Measurements from ENCODE around the gene MAD1L1.

The MAD1L1 gene

DNA sequence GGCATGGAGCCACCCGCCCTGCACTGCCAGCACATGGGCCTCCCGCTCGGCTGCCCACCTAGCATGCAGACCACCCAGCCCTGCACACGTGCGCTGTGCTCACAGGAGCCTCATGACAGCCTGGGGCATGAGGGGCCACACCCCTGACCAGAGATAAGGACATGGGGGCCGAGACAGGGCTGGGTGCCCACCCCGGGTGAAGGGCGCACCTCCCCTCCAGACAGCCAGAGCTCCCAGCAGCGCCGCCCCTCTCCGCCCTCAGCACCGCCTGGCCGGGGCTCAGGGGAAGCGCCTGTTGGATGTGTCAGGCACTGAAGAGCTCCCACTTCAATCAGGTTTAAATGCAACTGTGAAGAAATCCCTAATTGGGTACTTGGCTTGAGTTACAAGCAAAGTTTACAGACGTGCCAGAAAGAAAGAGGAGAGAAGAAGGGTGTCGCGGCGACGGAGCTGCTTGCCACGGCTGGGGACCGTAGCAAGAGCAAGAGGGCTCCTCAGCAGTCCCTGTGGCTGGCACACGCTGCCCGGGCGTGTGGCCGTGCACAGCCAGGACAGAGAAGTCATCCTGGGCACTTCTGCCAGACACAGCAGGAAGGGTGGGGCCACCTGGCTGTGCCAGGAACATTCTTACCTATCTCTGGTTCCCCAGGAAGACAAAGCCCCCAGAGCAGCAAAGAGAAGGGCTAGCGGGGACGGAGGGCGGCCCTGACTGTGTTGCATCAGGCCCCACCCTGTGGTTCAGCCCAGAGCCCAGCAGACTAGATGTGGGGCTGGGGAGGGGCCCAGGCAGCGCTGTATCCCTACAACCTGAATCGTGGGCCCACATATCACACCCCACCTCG lies 315.3 kb downstream of the MAD1L1 start:
- no peak for DNase-seq

DNA sequence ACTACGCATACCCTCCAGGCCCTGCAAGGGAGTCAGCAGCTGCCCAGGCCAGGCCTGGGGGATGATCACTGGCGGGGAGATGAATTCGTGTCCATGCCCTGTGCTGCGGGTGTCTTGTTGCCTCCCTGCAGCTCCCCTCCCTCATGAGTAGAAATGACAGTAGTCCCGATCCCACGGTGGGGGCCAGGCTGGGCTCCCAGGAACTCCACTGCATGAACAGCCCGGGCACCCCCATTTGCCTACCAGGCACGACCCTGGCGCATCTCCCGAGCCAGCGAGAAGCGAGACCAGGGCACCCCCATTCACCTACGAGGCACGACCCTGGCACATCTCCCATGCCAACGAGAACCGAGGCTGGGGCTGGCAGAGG lies 316.2 kb downstream of the MAD1L1 start:
- no peak for DNase-seq

DNA sequence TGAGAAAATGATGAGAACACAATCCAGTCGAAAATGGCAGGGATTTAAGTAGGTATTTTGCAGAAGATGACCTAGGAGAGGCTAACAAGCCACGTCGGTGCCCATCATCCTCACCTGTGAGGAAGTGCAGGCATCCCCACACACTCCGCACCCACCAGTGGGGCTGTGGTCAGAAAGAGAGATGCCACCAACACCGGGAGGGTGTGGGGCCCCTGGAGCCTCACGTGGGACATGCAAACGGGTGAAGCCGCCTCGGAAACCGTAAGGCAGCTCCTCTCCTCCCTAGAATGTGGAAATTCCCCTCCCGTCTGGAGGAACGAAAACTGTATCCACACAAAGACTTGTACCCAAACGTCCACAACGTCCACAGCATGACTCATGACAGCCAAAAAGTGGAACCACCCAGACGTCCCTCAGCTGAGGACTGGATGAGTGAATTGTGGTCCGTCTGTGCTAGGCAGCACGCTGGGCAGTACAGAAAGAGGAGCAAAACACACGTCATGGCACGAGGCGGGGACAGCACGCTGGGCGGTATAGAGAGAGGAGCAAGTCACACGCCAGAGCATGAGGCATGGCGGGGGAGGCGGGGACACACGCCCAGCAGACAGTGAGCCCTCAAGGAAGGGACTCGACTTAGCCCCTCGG lies 316.7 kb downstream of the MAD1L1 start:
- no peak for DNase-seq

DNA sequence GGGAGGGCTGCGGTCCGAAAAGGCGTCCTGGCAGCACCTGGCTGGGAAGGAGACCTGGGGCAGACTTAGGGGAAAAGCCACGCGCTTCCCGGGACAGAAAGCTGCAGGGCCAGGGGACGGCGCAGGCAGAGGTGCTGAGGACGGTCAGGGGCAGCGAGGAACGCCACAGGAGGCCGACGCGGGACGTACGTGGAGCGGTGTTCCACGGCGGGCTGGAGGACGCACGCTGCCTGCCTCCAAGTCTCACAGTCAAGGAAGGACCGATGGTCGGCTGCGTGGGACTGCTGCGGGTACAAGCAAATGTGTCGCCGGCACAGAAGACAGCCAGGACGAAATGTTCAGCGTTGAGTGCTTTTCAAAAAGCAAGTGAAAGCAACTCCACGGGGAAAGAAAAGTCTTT lies 317.4 kb downstream of the MAD1L1 start:
- DNase-seq = no peak

DNA sequence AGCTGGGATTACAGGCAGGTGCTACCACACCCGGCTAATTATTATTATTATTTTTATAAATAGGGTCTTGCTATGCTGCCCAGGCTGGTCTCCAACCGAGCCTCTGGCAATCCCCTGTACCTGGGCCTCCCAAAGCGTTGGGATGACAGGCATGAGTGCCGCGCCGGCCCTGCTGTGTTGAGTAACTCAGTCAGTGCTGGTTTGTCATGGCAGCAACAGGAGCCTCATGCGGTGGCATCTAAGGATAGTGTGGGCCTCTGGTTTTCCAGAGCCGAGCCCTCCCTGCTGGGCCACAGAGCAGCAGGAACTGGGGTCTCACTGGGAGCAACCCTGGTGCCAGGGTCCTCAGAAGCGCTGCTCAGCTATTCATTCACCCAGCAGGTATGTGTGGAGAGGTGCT lies 318.0 kb downstream of the MAD1L1 start:
- no peak for DNase-seq

DNA sequence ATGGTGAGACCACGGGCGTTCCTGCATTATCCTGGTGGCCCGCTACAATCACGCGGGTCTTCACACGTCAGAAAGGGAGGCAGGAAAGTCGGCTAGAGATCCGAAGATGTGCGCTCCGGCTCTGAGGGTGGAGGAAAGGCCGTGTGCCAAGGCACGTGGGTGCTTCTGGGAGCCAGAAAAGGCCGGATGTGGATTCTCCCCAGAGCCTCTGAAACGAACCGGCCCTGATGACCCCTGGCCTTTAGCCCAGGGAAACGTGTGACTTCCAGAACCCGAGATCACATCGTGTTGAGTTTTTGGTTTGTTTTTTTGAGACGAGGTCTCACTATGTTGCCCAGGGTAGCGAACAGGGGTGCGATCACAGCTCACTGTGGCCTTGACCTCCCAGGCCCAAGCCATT lies 318.4 kb downstream of the MAD1L1 start:
- DNase-seq = no peak

DNA sequence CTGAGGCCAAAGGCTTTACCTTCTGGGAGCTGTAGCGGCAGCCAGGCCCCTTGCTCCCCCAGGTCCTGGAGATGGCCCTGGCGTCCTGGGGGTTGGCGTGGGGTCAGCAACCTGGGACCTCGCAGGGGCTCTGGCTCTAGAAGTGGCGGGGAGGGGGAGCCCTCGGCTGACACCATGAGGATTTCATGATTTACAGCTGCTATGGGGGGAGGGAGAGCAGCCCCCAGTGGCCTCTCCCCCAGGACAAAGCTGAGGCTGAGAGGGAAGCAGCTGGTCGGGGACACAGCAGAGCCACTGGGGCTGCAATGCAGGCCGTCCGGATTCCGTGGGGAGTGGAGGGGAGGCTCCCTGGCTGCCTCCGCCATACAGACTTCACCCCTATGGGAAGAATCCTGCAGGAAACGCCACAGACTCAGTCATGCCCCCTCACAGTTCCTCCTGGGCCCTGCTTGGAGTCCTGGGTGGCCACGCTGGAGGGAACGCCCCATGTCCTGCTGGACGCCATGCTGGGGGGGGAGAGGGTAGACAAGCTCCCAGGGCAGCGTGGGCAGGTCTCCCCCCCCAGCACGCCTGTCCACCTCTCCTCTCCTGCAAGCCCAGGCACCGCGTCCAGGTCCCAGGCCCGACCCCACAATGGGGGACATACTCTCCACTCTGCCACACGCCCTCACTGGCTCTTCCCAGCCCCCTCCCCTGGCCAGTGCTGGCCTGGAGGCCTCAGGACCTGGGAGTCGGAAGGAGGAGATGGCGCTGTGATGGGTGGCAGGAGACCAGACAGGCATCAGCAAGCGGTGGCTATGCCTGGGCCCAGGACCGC lies 319.1 kb downstream of the MAD1L1 start:
- DNase-seq = no peak

DNA sequence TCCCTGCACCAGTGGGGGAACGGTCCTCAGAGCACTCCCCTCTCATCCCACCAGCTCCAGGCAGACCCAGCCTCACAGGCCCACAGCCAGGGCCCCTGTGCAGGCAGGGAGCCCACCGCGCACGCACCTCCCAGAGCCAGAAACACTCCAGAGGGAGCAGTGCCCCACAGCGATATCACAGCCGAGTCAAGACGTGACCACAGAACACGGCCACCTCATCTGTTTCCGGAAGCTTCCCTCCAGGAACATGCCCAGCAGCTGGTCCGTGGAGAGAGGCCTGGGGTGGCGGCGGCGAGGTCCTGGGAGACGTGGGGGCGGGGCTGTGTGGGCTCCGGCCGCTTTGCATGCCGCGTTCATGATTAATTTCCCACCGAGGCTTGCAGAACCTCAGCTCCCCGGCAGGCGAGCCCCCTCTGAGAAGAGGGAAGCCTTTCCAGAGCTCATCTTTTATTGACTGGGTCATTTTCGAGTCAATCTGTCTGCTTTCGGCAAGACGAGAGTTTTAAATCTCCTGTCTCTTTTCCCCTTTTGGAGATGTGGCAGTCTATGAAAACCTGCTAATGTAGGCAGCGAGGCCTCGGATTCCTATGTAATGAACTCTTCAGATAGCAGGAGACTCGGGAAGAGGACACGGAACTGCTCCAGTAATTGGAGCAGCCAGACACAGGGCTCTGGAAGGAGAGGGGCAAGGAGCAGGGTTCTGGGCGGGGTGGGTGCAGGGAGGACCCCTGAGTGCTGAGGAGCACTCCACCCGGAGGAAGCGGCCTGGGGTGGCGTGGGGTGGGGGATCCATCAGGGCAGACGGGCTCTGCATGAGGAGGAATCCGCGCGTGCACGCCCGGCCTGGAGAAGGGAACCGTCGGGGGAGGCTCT lies 319.9 kb downstream of the MAD1L1 start:
- peak; percentile 95 for DNase-seq

DNA sequence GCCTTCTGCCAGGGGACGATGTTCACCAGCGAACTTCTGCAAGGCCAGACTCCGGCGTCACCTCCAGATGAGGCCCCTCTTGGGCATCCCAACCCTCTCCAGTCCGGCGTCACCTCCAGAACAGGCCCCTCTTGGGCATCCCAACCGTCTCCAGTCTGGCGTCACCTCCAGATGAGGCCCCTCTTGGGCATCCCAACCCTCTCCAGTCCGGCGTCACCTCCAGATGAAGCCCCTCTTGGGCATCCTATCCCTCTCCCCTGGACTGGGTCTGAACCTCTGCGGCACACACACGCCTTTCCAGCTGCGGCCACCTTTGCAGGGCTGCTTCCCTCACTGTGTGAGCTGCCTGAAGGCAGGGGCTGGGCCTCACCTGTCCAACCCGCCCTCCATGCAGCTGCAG lies 321.2 kb downstream of the MAD1L1 start:
- no peak for DNase-seq

DNA sequence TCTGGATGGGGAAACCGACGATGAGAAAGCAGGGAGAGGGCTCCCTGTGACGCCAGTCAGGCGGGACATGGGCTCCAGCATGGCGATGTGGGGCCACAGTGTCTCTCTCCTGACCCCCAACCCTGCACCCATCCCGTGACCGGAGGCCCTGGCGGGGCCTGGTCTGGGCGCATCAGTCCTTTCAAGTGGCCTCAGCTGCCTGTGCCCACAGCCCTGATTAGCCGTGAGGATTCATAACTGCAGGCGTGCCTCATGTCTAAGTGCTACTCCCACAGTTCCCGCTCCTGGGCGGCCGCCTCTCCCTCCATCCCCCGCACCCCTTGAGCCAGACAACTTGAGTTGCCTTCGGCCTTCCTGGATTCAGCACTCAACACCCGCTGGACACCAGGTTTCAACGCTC lies 321.9 kb downstream of the MAD1L1 start:
- DNase-seq = no peak

DNA sequence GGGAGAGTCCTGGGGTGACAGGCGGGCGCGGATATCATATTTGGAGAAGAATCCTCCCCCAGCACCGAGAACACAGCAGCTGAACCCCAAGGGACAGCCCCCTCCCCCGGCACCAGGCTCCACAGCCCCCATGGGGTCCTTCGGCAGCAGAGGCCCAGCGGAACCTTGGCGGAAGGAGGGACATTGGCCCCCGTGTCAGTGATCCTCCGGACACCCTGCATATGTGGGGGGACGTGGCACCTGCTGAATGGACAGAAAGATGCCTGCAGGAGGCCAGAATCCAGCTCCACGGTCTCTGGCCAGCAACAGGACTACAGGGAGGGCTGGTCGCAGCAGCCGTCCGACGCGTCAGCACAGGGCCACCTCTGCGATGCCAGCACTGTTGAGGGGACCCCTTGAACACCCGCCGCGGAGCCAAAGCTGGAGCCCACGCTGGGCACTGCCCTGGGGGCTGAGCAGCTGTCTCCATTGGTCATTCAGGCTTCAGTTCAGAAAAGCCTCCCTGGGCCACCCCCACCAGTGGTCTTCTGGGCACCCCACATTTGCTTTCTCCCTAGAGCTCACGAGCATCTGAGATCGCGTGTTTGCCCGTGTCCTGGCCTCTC lies 322.6 kb downstream of the MAD1L1 start:
- no peak for DNase-seq

DNA sequence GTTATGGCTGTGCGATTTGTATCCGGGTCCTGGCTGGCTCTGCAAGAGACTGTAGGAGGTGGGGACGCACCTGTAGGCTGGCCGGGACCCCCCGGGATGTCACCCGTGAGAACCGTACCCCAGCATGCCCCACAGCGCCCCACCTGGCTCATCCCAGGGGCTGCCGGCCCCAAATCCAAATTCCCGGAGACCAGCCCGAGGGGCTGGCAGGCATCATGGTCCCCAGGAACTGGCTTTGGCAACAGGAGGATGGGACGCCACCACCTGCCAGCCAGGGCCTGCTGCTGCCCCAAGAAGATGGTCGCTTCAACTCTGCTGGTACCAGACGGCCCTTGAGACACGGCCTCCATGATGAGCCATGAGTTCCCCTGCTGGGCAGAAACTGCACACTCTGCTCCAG lies 323.3 kb downstream of the MAD1L1 start:
- no peak for DNase-seq

DNA sequence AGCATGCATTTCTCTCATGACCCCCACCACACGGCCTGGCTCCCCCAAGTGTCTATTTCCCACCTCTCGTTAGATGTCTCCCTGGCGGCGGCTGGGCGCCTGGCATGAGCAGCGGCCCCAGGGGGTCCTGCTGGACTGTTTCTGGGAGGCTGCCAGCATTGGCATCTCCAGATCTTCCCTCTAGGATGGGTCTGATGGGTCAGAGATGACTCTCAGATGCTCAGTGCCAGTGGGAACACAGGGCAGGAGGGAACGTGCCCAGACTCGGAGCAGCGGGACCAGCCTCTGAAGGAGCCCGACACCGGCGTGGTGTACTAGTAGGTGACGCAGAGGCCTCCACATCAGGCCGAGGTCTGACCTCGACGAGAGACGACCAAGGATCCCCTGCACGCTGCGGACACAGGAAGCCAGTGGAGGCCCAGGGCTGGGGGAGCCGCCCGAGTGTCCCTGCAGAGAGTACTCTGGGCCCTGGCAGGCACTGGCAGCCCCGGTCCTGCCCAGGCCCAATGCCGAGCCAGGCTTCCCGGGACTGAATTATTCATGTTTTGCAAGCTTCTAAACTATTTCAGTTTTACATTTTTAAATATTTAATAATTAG lies 323.8 kb downstream of the MAD1L1 start:
- no peak for DNase-seq

DNA sequence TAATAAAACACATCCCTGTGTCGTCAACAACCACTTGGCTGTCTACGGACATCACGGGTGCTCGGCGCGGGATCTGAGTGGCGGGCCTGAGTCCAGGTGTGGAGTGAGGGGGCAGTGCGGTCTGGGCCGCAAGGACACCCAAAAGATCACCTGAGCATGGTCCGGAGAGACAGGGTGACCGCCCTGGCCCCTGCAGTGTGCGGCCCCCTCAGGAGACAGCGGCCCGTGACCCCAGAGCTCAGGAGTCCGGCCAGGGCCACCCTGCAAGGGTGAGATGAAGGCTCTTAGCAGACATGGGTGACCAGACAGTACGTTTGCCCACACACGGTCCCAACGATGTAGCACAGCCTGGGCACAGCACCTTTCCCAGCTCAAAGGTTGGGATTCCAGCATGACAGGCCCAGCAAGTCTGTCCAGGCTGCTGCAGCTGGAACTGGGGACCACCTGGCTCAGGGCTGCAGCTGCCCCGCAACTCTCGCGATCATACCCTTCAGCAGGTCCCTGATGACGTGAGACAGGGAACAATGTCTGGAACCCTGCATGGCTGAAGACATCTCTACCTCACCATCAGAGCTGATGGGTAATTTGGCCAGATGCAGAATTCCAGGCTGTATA lies 324.9 kb downstream of the MAD1L1 start:
- no peak for DNase-seq

DNA sequence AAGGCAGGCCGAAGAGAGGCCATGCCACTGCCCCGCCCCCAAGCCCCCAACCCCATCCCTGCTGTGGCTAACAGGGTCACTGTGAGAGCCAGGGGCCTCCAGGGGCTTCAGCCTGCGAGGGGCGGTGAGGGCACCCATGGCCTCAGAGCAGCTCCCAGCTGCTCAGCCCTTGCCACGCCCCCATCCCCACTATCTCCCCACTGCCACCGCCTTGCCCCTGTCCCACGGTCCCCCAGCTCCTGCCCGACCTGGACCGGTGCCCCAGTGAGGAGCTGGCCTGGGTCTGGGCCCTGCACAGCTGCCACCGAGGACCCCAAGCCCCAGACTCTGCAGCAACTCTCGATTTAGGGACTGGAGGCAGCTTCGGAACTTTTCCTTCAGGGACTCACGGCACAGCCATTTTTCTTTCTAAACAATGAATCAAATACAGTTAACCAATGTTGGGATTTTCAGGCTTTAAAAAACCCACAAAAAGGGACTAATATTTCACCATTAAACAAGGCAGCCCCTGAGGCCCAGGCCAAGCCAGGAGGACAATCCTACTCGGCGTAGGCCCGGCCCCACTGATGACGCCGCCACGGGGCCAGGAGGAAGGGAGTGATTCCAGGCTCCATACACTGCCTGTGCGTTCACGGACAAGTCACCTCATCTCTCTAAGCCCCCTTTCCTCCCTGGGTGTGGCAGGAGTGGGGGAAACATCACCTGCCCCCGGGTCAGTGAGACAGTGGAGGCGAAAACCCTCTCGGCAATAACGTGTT lies 325.6 kb downstream of the MAD1L1 start:
- no peak for DNase-seq

DNA sequence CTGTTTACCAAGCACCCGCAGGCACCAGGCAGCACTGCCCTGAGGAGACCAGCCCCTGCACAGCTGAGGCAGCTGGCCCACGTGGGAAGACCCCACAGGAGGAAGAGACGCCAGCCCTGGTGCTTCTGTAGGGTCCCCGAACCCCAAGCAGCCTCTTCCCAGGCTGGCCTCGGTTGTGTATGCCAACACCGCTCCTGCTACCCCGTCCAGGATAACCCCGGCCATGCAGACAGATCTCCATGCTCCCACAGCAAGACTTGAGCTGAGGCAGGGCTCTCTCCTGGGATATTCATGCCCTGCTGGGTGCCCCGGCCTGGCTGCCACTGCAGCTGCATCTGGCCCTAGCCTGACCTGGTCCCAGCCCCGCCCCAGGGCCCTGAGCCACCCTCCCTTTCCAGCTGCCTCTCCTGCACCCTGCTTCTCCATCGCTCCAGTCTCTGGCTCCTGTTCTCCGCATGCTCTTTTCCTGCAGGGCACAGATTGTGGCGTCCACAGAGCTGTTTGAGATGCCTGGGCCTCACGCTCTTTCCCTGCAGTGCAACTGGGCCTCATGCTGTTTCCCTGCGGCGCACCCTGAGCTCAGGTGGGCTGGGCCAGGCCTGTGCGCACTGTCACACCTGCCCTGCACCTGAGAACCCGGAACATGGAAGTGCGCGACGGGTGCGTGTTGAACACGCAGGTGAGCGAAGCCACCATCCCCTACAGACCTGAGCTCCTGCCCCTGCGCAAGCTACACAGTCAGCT lies 326.5 kb downstream of the MAD1L1 start:
- DNase-seq = no peak

DNA sequence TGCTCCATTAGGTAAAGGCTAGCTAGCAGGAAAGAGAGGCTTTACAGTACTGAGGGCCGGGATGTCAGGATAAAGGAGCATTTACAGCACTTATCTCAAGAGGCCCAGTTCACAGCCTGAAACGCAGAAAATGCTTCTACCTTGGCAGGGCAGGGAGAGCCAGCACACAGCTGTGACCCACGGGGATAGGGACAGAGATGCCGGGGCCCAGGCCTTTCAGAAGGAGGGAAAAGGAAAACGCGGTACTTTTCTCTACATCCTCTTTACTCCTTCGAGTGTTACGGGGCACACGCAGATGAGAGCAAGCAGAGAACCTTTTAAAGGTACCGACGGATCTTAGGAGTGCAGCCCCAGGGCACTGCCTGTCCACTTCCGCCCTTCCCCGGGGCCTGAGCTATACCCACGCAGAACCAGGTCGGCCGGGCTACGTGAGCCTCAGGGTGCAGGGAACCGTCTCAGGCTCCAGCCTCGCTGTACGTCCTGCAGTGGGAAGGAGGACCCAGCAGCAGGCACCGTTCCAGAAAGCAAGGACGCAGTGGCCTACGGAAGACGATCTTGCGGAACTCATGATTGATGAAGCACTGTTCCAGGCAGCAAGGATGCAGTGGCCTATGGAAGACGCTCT lies 330.4 kb downstream of the MAD1L1 start:
- no peak for DNase-seq

DNA sequence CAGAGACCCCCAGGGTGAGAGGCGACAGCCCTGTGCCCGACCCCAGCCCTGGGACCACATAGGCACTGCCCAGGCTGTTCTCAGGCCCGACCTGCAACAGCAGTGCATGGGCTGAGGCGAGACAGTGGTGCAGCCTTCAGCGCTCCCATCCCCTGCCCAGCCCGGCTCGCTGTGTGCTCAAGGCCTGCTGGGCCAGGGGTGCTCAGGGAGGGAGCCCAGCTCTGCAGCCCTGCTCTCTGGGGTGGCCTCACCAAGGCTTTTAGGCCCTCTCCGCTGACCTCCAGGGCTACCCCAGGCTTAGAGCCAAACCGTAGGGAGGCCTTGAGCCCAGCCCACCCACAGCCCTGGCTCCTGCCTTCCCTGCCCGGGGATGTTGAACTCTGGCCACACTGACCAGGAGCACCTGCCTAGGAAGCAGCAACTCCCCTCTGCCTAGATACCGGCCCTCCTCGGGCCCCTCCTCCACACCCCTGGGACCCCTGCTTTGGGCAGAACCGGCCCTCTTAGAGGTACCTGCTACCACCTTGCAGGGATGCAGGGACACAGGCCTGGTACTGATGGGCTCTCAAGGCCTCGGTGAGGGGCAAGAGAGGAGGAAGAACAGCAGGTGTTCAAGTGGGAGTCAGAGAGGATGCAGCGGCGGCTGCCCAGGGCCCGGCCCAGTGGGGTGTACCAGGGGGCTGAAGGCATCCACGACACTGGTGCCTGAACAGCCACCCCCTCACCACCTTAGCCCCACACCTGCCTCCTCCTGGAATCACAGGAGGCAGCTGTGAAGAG lies 331.1 kb downstream of the MAD1L1 start:
- no peak for DNase-seq

DNA sequence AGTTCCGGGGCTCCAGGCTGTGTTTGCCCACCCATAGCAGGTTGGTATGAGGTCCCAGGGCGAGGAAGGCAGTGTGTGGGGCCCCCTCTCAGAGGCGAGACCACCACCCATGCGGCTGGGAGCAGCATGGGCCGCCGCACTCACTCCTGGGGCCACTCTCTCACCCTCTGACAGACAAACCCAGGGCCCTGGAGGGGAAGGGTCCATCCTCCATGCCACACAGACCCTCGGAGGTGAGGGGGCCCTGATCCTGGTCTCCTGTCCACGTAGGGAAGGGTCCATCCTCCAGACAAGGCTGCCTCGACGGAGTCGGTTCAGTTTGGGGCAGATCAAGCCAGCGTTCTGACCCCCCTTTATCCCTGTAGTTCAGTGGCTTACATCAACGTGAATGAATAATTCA lies 331.9 kb downstream of the MAD1L1 start:
- no peak for DNase-seq

All from EL (cell line).